Left forelimb (tissue), 1 donor: Measurements from ENCODE around the gene CPNE8.

ENCODE experiments used
- DNase-seq: peaks from one replicate; pipeline ENCODE4 v3.0.0-alpha.2; 2018; ENCODE audit warnings: low spot score

Gene CPNE8

GRCh38 chr12:38628288-38628687, 277.1 kb downstream of the CPNE8 start:
- no peak for DNase-seq

- DNase-seq: no peak
Measured at GRCh38 chr12:38625306-38625705, 280.1 kb downstream of the CPNE8 start.

GRCh38 chr12:38614171-38614570, 291.2 kb downstream of the CPNE8 start:
- no peak for DNase-seq

GRCh38 chr12:38610808-38611350, 294.5 kb downstream of the CPNE8 start:
- DNase-seq: no peak

- no peak for DNase-seq
Measured at GRCh38 chr12:38607295-38607694, 298.1 kb downstream of the CPNE8 start.
